ENCODE results near the gene NDUFS7. TPM values are rescaled to one million over a fixed set of nuclear protein-coding genes. Genes with fewer than 3 reads are reported as not detected.

Gene NDUFS7
- polyA plus RNA-seq, 2 of the 4 experiments (the other 2 are of a cell fraction) = 19.3 to 68.9 TPM

- no peak for TF ChIP-seq ATOH8 (CRISPR knock-in tag; IDR thresholded peaks at IDR 0.05; ENCODE audit: low read depth)
- TF ChIP-seq RAD21 (conservative IDR thresholded peaks at IDR 0.05 in 1 of 2, IDR thresholded peaks at IDR 0.05 in 1 of 2) = no peak
- TF ChIP-seq GATA3 (IDR thresholded peaks at IDR 0.05; ENCODE audit: borderline replicate concordance) = no peak
- no peak for TF ChIP-seq BCL3 (IDR thresholded peaks at IDR 0.05)
- TF ChIP-seq NR3C1 (IDR thresholded peaks at IDR 0.05) = no peak
Observed at GRCh38 chr19:1434040-1434366, 50.3 kb downstream of the NDUFS7 start (continued).

GRCh38 chr19:1434577-1435060, 50.9 kb downstream of the NDUFS7 start:
- Histone ChIP-seq H3K9me3 (no peaks in the 10 kb centered on the region), H3K27ac (no peak overlapping the region), H3K4me3 (no peak overlapping the region), H3K4me1 (peaks cover 4% of the 10 kb centered on the region), H3K4me2 (no peak overlapping the region)
- WGBS (ENCODE audit: missing lambda C conversion rate) = 77% methylated on average over 7 of the region's 39 CpGs
- TF ChIP-seq PBX3 (IDR thresholded peaks at IDR 0.05) (no peak), POLR2A (IDR thresholded peaks at IDR 0.05; ENCODE audit: low read length) (no peak), HES2 (IDR thresholded peaks at IDR 0.05) (no peak), HDAC2 (IDR thresholded peaks at IDR 0.05) (no peak), ATOH8 (CRISPR knock-in tag; IDR thresholded peaks at IDR 0.05; ENCODE audit: low read depth) (no peak), CBX2 (IDR thresholded peaks at IDR 0.05; ENCODE audit: borderline replicate concordance, low read depth) (no peak), REST (IDR thresholded peaks at IDR 0.05) (no peak), TFCP2L1 (CRISPR knock-in tag; IDR thresholded peaks at IDR 0.05) (no peak), E2F6 (IDR thresholded peaks at IDR 0.05; ENCODE audit: borderline replicate concordance, low read depth) (no peak), HOXB13 (CRISPR knock-in tag; IDR thresholded peaks at IDR 0.05; ENCODE audit: low read depth) (no peak), CTCF (IDR thresholded peaks at IDR 0.05) (no peak), BHLHE40 (IDR thresholded peaks at IDR 0.05; ENCODE audit: low read depth, low read length) (no peak), HEYL (CRISPR knock-in tag; IDR thresholded peaks at IDR 0.05) (no peak), SMC3 (IDR thresholded peaks at IDR 0.05) (no peak), CHD2 (IDR thresholded peaks at IDR 0.05; ENCODE audit: low read length, partially characterized antibody) (no peak), ELK1 (IDR thresholded peaks at IDR 0.05; ENCODE audit: low read depth, low read length) (no peak), ZC3H11A (IDR thresholded peaks at IDR 0.05) (no peak), RNF2 (IDR thresholded peaks at IDR 0.05; ENCODE audit: borderline replicate concordance, low read depth) (no peak), BCL3 (IDR thresholded peaks at IDR 0.05) (no peak)
- DNase-seq (ENCODE audit: low read depth in 1 of 2, low spot score in 1 of 2) (no peak), FAIRE-seq (no peak), ATAC-seq (no peak)
- CTCF ChIA-PET = interaction anchor here (1.0 kb wide), 1 partner anchor 18 kb away, joined by 4 read pairs; no protein-coding TSS in a partner anchor
- POLR2A ChIA-PET = no interaction called here

Data from A549 (cell line).